Muscle layer of duodenum (tissue), 2 donors: ENCODE results near the gene THRB.

Experiments used
- H3K27ac ChIP-seq: one replicate; pipeline ENCODE4 v1.7.0; 2013; ENCODE audit warnings: mild to moderate bottlenecking, low read length
- H3K27me3 ChIP-seq: one replicate; pipeline ENCODE4 v1.7.0; 2013; ENCODE audit warnings: low read depth, mild to moderate bottlenecking, control low read depth, low read length
- H3K36me3 ChIP-seq, 2 donors: one replicate each; pipeline ENCODE4 v1.7.0; 2013; ENCODE audit warnings: low read length in 2 of 2, control low read depth in 1 of 2, mild to moderate bottlenecking in 1 of 2; ENCODE audit not compliant: insufficient read depth in 2 of 2, control insufficient read depth in 1 of 2
- H3K4me1 ChIP-seq, 2 donors: one replicate each; pipeline ENCODE4 v1.7.0; 2013; ENCODE audit warnings: low read length in 2 of 2, mild to moderate bottlenecking in 2 of 2, control low read depth in 1 of 2, moderate library complexity in 1 of 2; ENCODE audit not compliant: insufficient read depth in 2 of 2, control insufficient read depth in 1 of 2
- H3K4me3 ChIP-seq, 2 donors: one replicate each; pipeline ENCODE4 v1.7.0; 2013; ENCODE audit warnings: low read length in 2 of 2, low read depth in 1 of 2, mild to moderate bottlenecking in 1 of 2
- H3K9me3 ChIP-seq, 2 donors: one replicate each; pipeline ENCODE4 v1.7.0; 2013; ENCODE audit warnings: low read length in 2 of 2, control low read depth in 1 of 2, mild to moderate bottlenecking in 1 of 2; ENCODE audit not compliant: control insufficient read depth in 1 of 2
- donor health status: healthy.

Gene THRB

GRCh38 chr3:24270744-24271143, 223.9 kb downstream of the THRB start:
- no peaks in the 10 kb centered on the region for H3K27me3 ChIP-seq
- H3K4me1 ChIP-seq: peaks cover 0 to 4% of the 10 kb centered on the region in 2 donors
- H3K4me3 ChIP-seq: no peak overlapping the region
- no peaks in the 10 kb centered on the region for H3K9me3 ChIP-seq
- H3K27ac ChIP-seq: no peak overlapping the region
- no peaks in the 10 kb centered on the region for H3K36me3 ChIP-seq

- no peak overlapping the region for H3K4me3 ChIP-seq
- peaks cover 0 to 4% of the 10 kb centered on the region in 2 donors for H3K4me1 ChIP-seq
- H3K36me3 ChIP-seq: no peaks in the 10 kb centered on the region
- H3K9me3 ChIP-seq: no peaks in the 10 kb centered on the region
- no peak overlapping the region for H3K27ac ChIP-seq
- H3K27me3 ChIP-seq: no peaks in the 10 kb centered on the region
These were observed 224.4 kb downstream of the THRB start for GRCh38 chr3:24270204-24270691.

GRCh38 chr3:24264748-24265158, 229.9 kb downstream of the THRB start:
- H3K4me1 ChIP-seq: peaks cover 3 to 7% of the 10 kb centered on the region in 2 donors
- H3K4me3 ChIP-seq: no peak overlapping the region
- no peak overlapping the region for H3K27ac ChIP-seq

GRCh38 chr3:24264011-24264410, 230.6 kb downstream of the THRB start:
- H3K27ac ChIP-seq: no peak overlapping the region

More at GRCh38 chr3:24264748-24265158, 229.9 kb downstream of the THRB start:
- no peaks in the 10 kb centered on the region for H3K36me3 ChIP-seq
- no peaks in the 10 kb centered on the region for H3K27me3 ChIP-seq
- no peaks in the 10 kb centered on the region for H3K9me3 ChIP-seq

GRCh38 chr3:24263069-24263668, 231.5 kb downstream of the THRB start:
- no peaks in the 10 kb centered on the region for H3K27me3 ChIP-seq
- H3K9me3 ChIP-seq: no peaks in the 10 kb centered on the region
- no peak overlapping the region for H3K4me3 ChIP-seq
- H3K36me3 ChIP-seq: no peaks in the 10 kb centered on the region
- H3K4me1 ChIP-seq: peaks cover 3 to 13% of the 10 kb centered on the region in 2 donors
- no peak overlapping the region for H3K27ac ChIP-seq

More at GRCh38 chr3:24264011-24264410, 230.6 kb downstream of the THRB start:
- Histone ChIP-seq H3K27me3 (no peaks in the 10 kb centered on the region), H3K4me3 (no peak overlapping the region), H3K9me3 (no peaks in the 10 kb centered on the region), H3K36me3 (no peaks in the 10 kb centered on the region), H3K4me1 (peaks cover 3 to 7% of the 10 kb centered on the region in 2 donors)

GRCh38 chr3:24261521-24261920, 233.1 kb downstream of the THRB start:
- Histone ChIP-seq H3K4me1 (peaks cover 3 to 19% of the 10 kb centered on the region in 2 donors), H3K27me3 (no peaks in the 10 kb centered on the region)

GRCh38 chr3:24259901-24260512, 234.6 kb downstream of the THRB start:
- H3K9me3 ChIP-seq: no peaks in the 10 kb centered on the region
- H3K27ac ChIP-seq: no peak overlapping the region
- peaks cover 3 to 19% of the 10 kb centered on the region in 2 donors for H3K4me1 ChIP-seq
- no peak overlapping the region for H3K4me3 ChIP-seq
- H3K27me3 ChIP-seq: no peaks in the 10 kb centered on the region
- no peaks in the 10 kb centered on the region for H3K36me3 ChIP-seq

More at GRCh38 chr3:24261521-24261920, 233.1 kb downstream of the THRB start:
- H3K4me3 ChIP-seq: no peak overlapping the region
- no peak overlapping the region for H3K27ac ChIP-seq
- H3K9me3 ChIP-seq: no peaks in the 10 kb centered on the region
- no peaks in the 10 kb centered on the region for H3K36me3 ChIP-seq

- no peak overlapping the region for H3K27ac ChIP-seq
- peaks cover 3 to 19% of the 10 kb centered on the region in 2 donors for H3K4me1 ChIP-seq
- H3K9me3 ChIP-seq: no peaks in the 10 kb centered on the region
- no peaks in the 10 kb centered on the region for H3K36me3 ChIP-seq
- H3K27me3 ChIP-seq: no peaks in the 10 kb centered on the region
- no peak overlapping the region for H3K4me3 ChIP-seq
These were observed 235.7 kb downstream of the THRB start for GRCh38 chr3:24258727-24259600.

- Histone ChIP-seq H3K4me3 (no peak overlapping the region), H3K4me1 (peaks cover 3 to 19% of the 10 kb centered on the region in 2 donors), H3K9me3 (no peaks in the 10 kb centered on the region), H3K27me3 (no peaks in the 10 kb centered on the region), H3K36me3 (no peaks in the 10 kb centered on the region), H3K27ac (no peak overlapping the region)
These were observed 236.4 kb downstream of the THRB start for GRCh38 chr3:24258260-24258659.

GRCh38 chr3:24255414-24255813, 239.2 kb downstream of the THRB start:
- Histone ChIP-seq H3K27ac (no peak overlapping the region), H3K4me3 (no peak overlapping the region), H3K27me3 (no peaks in the 10 kb centered on the region), H3K9me3 (no peaks in the 10 kb centered on the region), H3K4me1 (peaks cover 0 to 13% of the 10 kb centered on the region in 2 donors), H3K36me3 (no peaks in the 10 kb centered on the region)

- Histone ChIP-seq H3K27me3 (no peaks in the 10 kb centered on the region), H3K9me3 (no peaks in the 10 kb centered on the region), H3K27ac (no peak overlapping the region), H3K36me3 (no peaks in the 10 kb centered on the region), H3K4me1 (peaks cover 0 to 13% of the 10 kb centered on the region in 2 donors), H3K4me3 (no peak overlapping the region)
These were observed 240.0 kb downstream of the THRB start for GRCh38 chr3:24254649-24255048.
